ENCODE results near the gene GCNT4. TPM values are rescaled to one million over a fixed set of nuclear protein-coding genes. Genes with fewer than 3 reads are reported as not detected.

The GCNT4 gene
- polyA plus RNA-seq, 2 of the 4 experiments (the other 2 are of a cell fraction) = 0.28 to 0.39 TPM

GRCh38 chr5:75005561-75005960 is 46.8 kb downstream of the GCNT4 start:
- ChIA-PET CTCF (no interaction called here), POLR2A (no interaction called here)
- peaks cover 25% of the 10 kb centered on the region for H3K9me3 ChIP-seq
- no peak overlapping the region for H3K4me3 ChIP-seq
- WGBS (ENCODE audit: missing lambda C conversion rate) = 73% methylated on average over 1 of the region's 1 CpG
- no peaks in the 10 kb centered on the region for H3K4me1 ChIP-seq
- FAIRE-seq (no peak), DNase-seq (ENCODE audit: low read depth in 1 of 2, low spot score in 1 of 2) (no peak), ATAC-seq (no peak)
- TF ChIP-seq FOXS1 (CRISPR knock-in tag; IDR thresholded peaks at IDR 0.05) = no peak
- no peak for TF ChIP-seq HOXB13 (CRISPR knock-in tag; IDR thresholded peaks at IDR 0.05; ENCODE audit: low read depth)
- no peak for TF ChIP-seq TFCP2L1 (CRISPR knock-in tag; IDR thresholded peaks at IDR 0.05)
- TF ChIP-seq ATOH8 (CRISPR knock-in tag; IDR thresholded peaks at IDR 0.05; ENCODE audit: low read depth) = no peak
- TF ChIP-seq EP300 (IDR thresholded peaks at IDR 0.05) = no peak
- no peak for TF ChIP-seq MAZ (IDR thresholded peaks at IDR 0.05; ENCODE audit: borderline replicate concordance, low read depth, low read length)
- TF ChIP-seq RNF2 (IDR thresholded peaks at IDR 0.05; ENCODE audit: borderline replicate concordance, low read depth) = no peak
- TF ChIP-seq MAFK (IDR thresholded peaks at IDR 0.05; ENCODE audit: partially characterized antibody) = no peak
- TF ChIP-seq CBX2 (IDR thresholded peaks at IDR 0.05; ENCODE audit: borderline replicate concordance, low read depth) = no peak
- TF ChIP-seq SREBF2 (IDR thresholded peaks at IDR 0.05) = no peak
- no peak for TF ChIP-seq MAX (IDR thresholded peaks at IDR 0.05)
- no peak for TF ChIP-seq CHD4 (IDR thresholded peaks at IDR 0.05; ENCODE audit: borderline replicate concordance)
- no peak for TF ChIP-seq HMGXB4 (CRISPR knock-in tag; IDR thresholded peaks at IDR 0.05; ENCODE audit: borderline replicate concordance)
- no peak overlapping the region for H3K4me2 ChIP-seq
- no peak overlapping the region for H3K27ac ChIP-seq

Small RNA genes within 50 kb of the gene (small RNA-seq; reads per million reads assigned to genes)
- 0 reads per million in 6 experiments for gene AC093259.1

Other genes starting within 250 kb of the GCNT4 start
- 13.0 and 18.3 TPM in 2 replicates for gene FAM169A, start 186.2 kb downstream of the GCNT4 start, polyA plus RNA-seq (2011; rRNA removed)
- 5.8 to 7.9 TPM (median 7.5 TPM) in 3 replicates for gene FAM169A, start 186.2 kb downstream of the GCNT4 start, polyA plus RNA-seq (2017; fragmentation: RNase III; extraction: RNeasy Plus Mini Kit Qiagen cat#74134 plus additional on column Dnase treatment)
- gene ANKRD31, start 184.3 kb upstream of the GCNT4 start, polyA plus RNA-seq (2011; rRNA removed) = 0.34 and 0.49 TPM in 2 replicates
- gene ANKRD31, start 184.3 kb upstream of the GCNT4 start, polyA plus RNA-seq (2017; fragmentation: RNase III; extraction: RNeasy Plus Mini Kit Qiagen cat#74134 plus additional on column Dnase treatment) = 0.12 to 0.15 TPM (median 0.15 TPM) in 3 replicates

Data from A549 (cell line).